CD1c-positive myeloid dendritic cell (primary cell): ENCODE data around the gene BASP1.
"Not testable (repeated sequence)": the region's sequence is repeated elsewhere in the genome, so short reads cannot be mapped to it uniquely, and the experiment has no call there.

Source experiments
- DNase-seq: peaks from one replicate; pipeline ENCODE4 v3.0.0-alpha.2; 2016; ENCODE audit errors: extremely low spot score

BASP1 gene

GRCh38 chr5:17222664-17223063 is 5.2 kb downstream of the BASP1 start:
- DNase-seq: no peak

- DNase-seq: no peak
Measured at GRCh38 chr5:17223367-17224185, 6.1 kb downstream of the BASP1 start.

- peak; percentile 43 for DNase-seq
Measured at GRCh38 chr5:17224858-17225511, 7.6 kb downstream of the BASP1 start.

GRCh38 chr5:17225520-17225919 is 8.1 kb downstream of the BASP1 start:
- no peak for DNase-seq

- no peak for DNase-seq
Measured at GRCh38 chr5:17227868-17228267, 10.4 kb downstream of the BASP1 start.

GRCh38 chr5:17228821-17229291 is 11.4 kb downstream of the BASP1 start:
- DNase-seq: peak; percentile 20

GRCh38 chr5:17229313-17229712 is 11.9 kb downstream of the BASP1 start:
- DNase-seq: peak; percentile 34

- DNase-seq: no peak
Measured at GRCh38 chr5:17230191-17230590, 12.8 kb downstream of the BASP1 start.

- no peak for DNase-seq
Measured at GRCh38 chr5:17230808-17231525, 13.5 kb downstream of the BASP1 start.

- no peak for DNase-seq
Measured at GRCh38 chr5:17232405-17232804, 15.0 kb downstream of the BASP1 start.

- DNase-seq: no peak
Measured at GRCh38 chr5:17233488-17233887, 16.1 kb downstream of the BASP1 start.

- peak; percentile 62 for DNase-seq
Measured at GRCh38 chr5:17234374-17234773, 16.9 kb downstream of the BASP1 start.

GRCh38 chr5:17235731-17236330 is 18.4 kb downstream of the BASP1 start:
- DNase-seq: no peak

- no peak for DNase-seq
Measured at GRCh38 chr5:17238521-17239041, 21.1 kb downstream of the BASP1 start.

GRCh38 chr5:17239953-17240352 is 22.5 kb downstream of the BASP1 start:
- no peak for DNase-seq

- no peak for DNase-seq
Measured at GRCh38 chr5:17240487-17240886, 23.1 kb downstream of the BASP1 start.

- DNase-seq: no peak
Measured at GRCh38 chr5:17241635-17242034, 24.2 kb downstream of the BASP1 start.

GRCh38 chr5:17243287-17244063 is 26.0 kb downstream of the BASP1 start:
- DNase-seq: no peak

- no peak for DNase-seq
Measured at GRCh38 chr5:17249029-17249634, 31.7 kb downstream of the BASP1 start.

GRCh38 chr5:17249841-17250240 is 32.4 kb downstream of the BASP1 start:
- not testable (repeated sequence) for DNase-seq

GRCh38 chr5:17252543-17252942 is 35.1 kb downstream of the BASP1 start:
- DNase-seq: no peak
